Panc1 (cell line): ENCODE results near the gene DDI2. TPM values are rescaled to one million over a fixed set of nuclear protein-coding genes. Genes with fewer than 3 reads are reported as not detected.

ENCODE experiments used
- ATAC-seq: fragments of 200-7000 bp; cut with Tn5 transposase; 2 replicates; pipeline ENCODE4 v1.9.1; 2020; ENCODE audit warnings: mild to moderate bottlenecking, moderate library complexity
- BruUV-seq: library from RNA; stranded (reverse); fragments of 400-500 nt; replicated peaks from 2 replicates; lab custom pipeline; 2021; lab: Mats Ljungman, UMichigan
- CTCF ChIA-PET: fragments of 300-600 bp; sonication (Branson Sonifier 250); formaldehyde crosslinking; loops from one replicate; lab custom pipeline; 2022; ENCODE audit warnings: antibody characterized with exemption; lab: Charles Lee
- POLR2A ChIA-PET: fragments of 300-600 bp; sonication (Branson Sonifier 250); formaldehyde crosslinking; loops from one replicate; lab custom pipeline; 2022; ENCODE audit warnings: antibody characterized with exemption; lab: Charles Lee
- DNase-seq: peaks from one replicate; pipeline ENCODE4 v3.0.0-alpha.2; 2010; ENCODE audit warnings: low read depth, low spot score
- H3K27ac ChIP-seq: 2 replicates; pipeline ENCODE4 v1.5.1; 2011; ENCODE audit warnings: mild to moderate bottlenecking, low read length, inconsistent platforms
- H3K27me3 ChIP-seq: fragments of 200-500 bp; sonication (Bioruptor generic); 2 replicates; pipeline ENCODE4 v1.6.0; 2014; ENCODE audit warnings: low read length, inconsistent platforms; ENCODE audit not compliant: control insufficient read depth, insufficient read depth
- H3K36me3 ChIP-seq: fragments of 200-500 bp; sonication (Bioruptor generic); 2 replicates; pipeline ENCODE4 v1.5.1; 2014; ENCODE audit warnings: inconsistent platforms, mild to moderate bottlenecking, low read length, moderate library complexity; ENCODE audit not compliant: control insufficient read depth, insufficient read depth
- H3K4me1 ChIP-seq: 2 replicates; pipeline ENCODE4 v1.5.1; 2011; ENCODE audit warnings: inconsistent platforms, mild to moderate bottlenecking, low read length, moderate library complexity; ENCODE audit not compliant: control insufficient read depth, insufficient read depth
- H3K4me3 ChIP-seq, 2 experiments: 2 replicates each; pipeline ENCODE4 v1.5.1; 2011 to 2012; ENCODE audit warnings: low read depth in 2 of 2, low read length in 2 of 2, mild to moderate bottlenecking in 2 of 2, inconsistent platforms in 1 of 2, moderate library complexity in 1 of 2
- H3K9me3 ChIP-seq: fragments of 200-500 bp; sonication (Bioruptor generic); 2 replicates; pipeline ENCODE4 v1.5.1; 2014; ENCODE audit warnings: low read depth, mild to moderate bottlenecking, inconsistent platforms, low read length, moderate library complexity; ENCODE audit not compliant: control insufficient read depth, insufficient read depth
- CTCF ChIP-seq: fragments of 450-650 bp; IDR thresholded peaks from 2 replicates; pipeline ENCODE4 v1.5.1; 2017; ENCODE audit warnings: mild to moderate bottlenecking
- POLR2AphosphoS5 ChIP-seq: IDR thresholded peaks from 2 replicates; pipeline ENCODE4 v1.6.1; 2012; ENCODE audit warnings: mild to moderate bottlenecking, low read depth, low read length, moderate library complexity
- REST ChIP-seq, 2 experiments: IDR thresholded peaks; 2 replicates each; pipeline ENCODE4 v1.6.1; 2011 to 2012; ENCODE audit warnings: low read depth in 2 of 2, control low read depth in 1 of 2, low read length in 1 of 2, mild to moderate bottlenecking in 1 of 2, moderate library complexity in 1 of 2; ENCODE audit not compliant: insufficient read depth in 1 of 2
- SIN3A ChIP-seq: IDR thresholded peaks from 2 replicates; pipeline ENCODE4 v1.6.1; 2012; ENCODE audit warnings: low read depth, mild to moderate bottlenecking, low read length, moderate library complexity, borderline replicate concordance; ENCODE audit not compliant: insufficient read depth
- TCF7L2 ChIP-seq: IDR thresholded peaks from 2 replicates; pipeline ENCODE4 v1.6.1; 2011; ENCODE audit warnings: mild to moderate bottlenecking, low read depth, low read length, inconsistent platforms
- in situ Hi-C: cut with HindIII; loops from 2 replicates; pipeline ENCODE4 v1.10.0; 2016; ENCODE audit warnings: low sequenced_read_pairs, low pct_unique_long_range_greater_than_20kb
- intact Hi-C: fragments of 100-400 bp; cut with micrococcal nuclease; formaldehyde crosslinking; loops from one replicate; pipeline ENCODE4 v1.10.0; 2022; ENCODE audit not compliant: unreplicated experiment
- total RNA-seq: library from RNA; stranded (reverse); gene quantifications from one replicate; pipeline ENCODE4 v1.2.1, GENCODE V29; 2021; ENCODE audit not compliant: unreplicated experiment

Gene DDI2
- total RNA-seq, 1 experiment from 2014 or later, result 27.7 TPM

- ChIA-PET POLR2A (interaction anchor here (0.6 kb wide), 1 partner anchor 75 kb away, joined by 4 read pairs; no protein-coding TSS in a partner anchor), CTCF (no interaction called here)
- H3K4me3 ChIP-seq, result no peak overlapping the region
- ATAC-seq, result no peak
- H3K27me3 ChIP-seq, result no peaks in the 10 kb centered on the region
- BruUV-seq, result no TSS peak
- in situ Hi-C loops, result no loop called here
- H3K4me1 ChIP-seq, result no peaks in the 10 kb centered on the region; the same call in 1 of the 2 replicates
- H3K36me3 ChIP-seq, result no peaks in the 10 kb centered on the region
- DNase-seq, result no peak
- H3K27ac ChIP-seq, result no peak overlapping the region
- TF ChIP-seq TCF7L2 (no peak), REST (IDR thresholded peaks at IDR 0.05; ENCODE audit: insufficient read depth in 1 of 2, low read depth in 2 of 2, low read length in 1 of 2) (no peak), SIN3A (no peak), CTCF (no peak), POLR2AphosphoS5 (no peak)
- intact Hi-C loops, result no loop called here
- no peaks in the 10 kb centered on the region for H3K9me3 ChIP-seq
Measured at GRCh38 chr1:15678578-15678977, 61.3 kb downstream of the DDI2 start.

GRCh38 chr1:15680131-15680530 lies 62.9 kb downstream of the DDI2 start:
- no peak for ATAC-seq
- no peak for TF ChIP-seq TCF7L2
- TF ChIP-seq SIN3A, result no peak
- in situ Hi-C loops (no loop called here), intact Hi-C loops (no loop called here)
- no TSS peak for BruUV-seq
- H3K4me1 ChIP-seq, result no peaks in the 10 kb centered on the region; the same call in 1 of the 2 replicates
- H3K27ac ChIP-seq, result no peak overlapping the region
- no peak overlapping the region for H3K4me3 ChIP-seq
- no peak for DNase-seq
- H3K36me3 ChIP-seq, result no peaks in the 10 kb centered on the region
- H3K9me3 ChIP-seq, result no peaks in the 10 kb centered on the region
- no peaks in the 10 kb centered on the region for H3K27me3 ChIP-seq
- ChIA-PET POLR2A (interaction anchor here (0.7 kb wide), 1 partner anchor 302 kb away, joined by 3 read pairs; no protein-coding TSS in a partner anchor), CTCF (no interaction called here)

GRCh38 chr1:15680561-15681348 lies 63.5 kb downstream of the DDI2 start:
- BruUV-seq, result no TSS peak
- no peaks in the 10 kb centered on the region for H3K9me3 ChIP-seq
- no peak overlapping the region for H3K27ac ChIP-seq
- CTCF ChIA-PET, result no interaction called here
- H3K4me1 ChIP-seq, result peaks cover 5% of the 10 kb centered on the region; the same call in 1 of the 2 replicates
- in situ Hi-C loops (no loop called here), intact Hi-C loops (no loop called here)
- POLR2A ChIA-PET, result interaction anchor here (0.7 kb wide), 1 partner anchor 303 kb away, joined by 3 read pairs; no protein-coding TSS in a partner anchor
- DNase-seq (peak; percentile 67), ATAC-seq (no peak)
- H3K27me3 ChIP-seq, result no peaks in the 10 kb centered on the region
- H3K4me3 ChIP-seq, result no peak overlapping the region
- H3K36me3 ChIP-seq, result no peaks in the 10 kb centered on the region
- TF ChIP-seq TCF7L2 (no peak), POLR2AphosphoS5 (no peak), CTCF (no peak), SIN3A (no peak), REST (IDR thresholded peaks at IDR 0.05; ENCODE audit: insufficient read depth in 1 of 2, low read depth in 2 of 2, low read length in 1 of 2) (no peak)
